Osteoblast (primary cell): ENCODE data around the gene VILL. TPM values are rescaled to one million over a fixed set of nuclear protein-coding genes. Genes with fewer than 3 reads are reported as not detected.
A peak's percentile ranks its signal among the peaks of the same experiment; 100 is the strongest.

Experiments
- DNase-seq: peaks from one replicate; pipeline ENCODE4 v3.0.0; 2011; ENCODE audit warnings: low spot score, mixed read lengths; ENCODE audit not compliant: insufficient read length; ENCODE audit errors: missing footprints
- H2AFZ ChIP-seq: 2 replicates; pipeline ENCODE4 v1.6.0; 2011; ENCODE audit warnings: mild to moderate bottlenecking, low read length
- H3K27ac ChIP-seq: 2 replicates; pipeline ENCODE4 v1.5.1; 2011; ENCODE audit warnings: mild to moderate bottlenecking, low read depth, low read length, moderate library complexity
- H3K27me3 ChIP-seq: 2 replicates; pipeline ENCODE4 v1.6.0; 2012; ENCODE audit warnings: mild to moderate bottlenecking, control low read depth, inconsistent platforms, low read length, moderate library complexity; ENCODE audit not compliant: insufficient read depth
- H3K36me3 ChIP-seq: 2 replicates; pipeline ENCODE4 v1.5.1; 2011; ENCODE audit warnings: mild to moderate bottlenecking, low read length, control low read depth, moderate library complexity; ENCODE audit not compliant: insufficient read depth
- H3K4me1 ChIP-seq: 2 replicates; pipeline ENCODE4 v1.5.1; 2011; ENCODE audit warnings: mild to moderate bottlenecking, low read length, control low read depth, moderate library complexity; ENCODE audit not compliant: insufficient read depth
- H3K4me2 ChIP-seq: 2 replicates; pipeline ENCODE4 v1.6.0; 2011; ENCODE audit warnings: mild to moderate bottlenecking, low read length; ENCODE audit not compliant: insufficient read depth
- H3K4me3 ChIP-seq: fragments of 200-600 bp; sonication (generic); 3 replicates; pipeline ENCODE4 v1.5.1; 2012; ENCODE audit warnings: mild to moderate bottlenecking, low read length, inconsistent platforms; ENCODE audit not compliant: insufficient read depth
- H3K79me2 ChIP-seq: 2 replicates; pipeline ENCODE4 v1.6.0; 2012; ENCODE audit warnings: mild to moderate bottlenecking, low read length, control low read depth, inconsistent platforms; ENCODE audit not compliant: insufficient read depth
- H3K9me3 ChIP-seq: 2 replicates; pipeline ENCODE4 v1.5.1; 2011; ENCODE audit warnings: low read depth, low read length, control low read depth
- H4K20me1 ChIP-seq: 2 replicates; pipeline ENCODE4 v1.6.0; 2012; ENCODE audit warnings: mild to moderate bottlenecking, low read length, control low read depth; ENCODE audit not compliant: insufficient read depth
- CTCF ChIP-seq: IDR thresholded peaks from 2 replicates; pipeline ENCODE4 v1.5.1; 2011; ENCODE audit warnings: mild to moderate bottlenecking, low read depth, low read length, moderate library complexity; ENCODE audit errors: extremely low read depth
- total RNA-seq: library from RNA; depleted of rRNA; stranded (reverse); fragments of >200 nt; gene quantifications from 2 replicates; pipeline ENCODE4 v1.2.3, GENCODE V29; 2012

VILL gene
- total RNA-seq, 1 donor: 7.6 TPM

- no peaks in the 10 kb centered on the region for H3K79me2 ChIP-seq
- peaks cover 13% of the 10 kb centered on the region for H3K36me3 ChIP-seq
- H3K27me3 ChIP-seq: no peaks in the 10 kb centered on the region
- H2AFZ ChIP-seq: no peak overlapping the region
- no peak for TF ChIP-seq CTCF
- peak; percentile 75 for DNase-seq
- H3K4me2 ChIP-seq: no peak overlapping the region
- H4K20me1 ChIP-seq: peaks cover 6% of the 10 kb centered on the region
- H3K4me3 ChIP-seq: no peak overlapping the region
- no peak overlapping the region for H3K27ac ChIP-seq
- H3K9me3 ChIP-seq: no peaks in the 10 kb centered on the region
- H3K4me1 ChIP-seq: no peaks in the 10 kb centered on the region
Measured at GRCh38 chr3:38006445-38006995, 15.9 kb downstream of the VILL start.

- no peaks in the 10 kb centered on the region for H3K9me3 ChIP-seq
- H3K79me2 ChIP-seq: no peaks in the 10 kb centered on the region
- no peaks in the 10 kb centered on the region for H3K4me1 ChIP-seq
- H3K4me2 ChIP-seq: no peak overlapping the region
- no peak for TF ChIP-seq CTCF
- no peak overlapping the region for H3K4me3 ChIP-seq
- H3K27ac ChIP-seq: no peak overlapping the region
- H4K20me1 ChIP-seq: peaks cover 6% of the 10 kb centered on the region
- peak; percentile 54 for DNase-seq
- peaks cover 13% of the 10 kb centered on the region for H3K36me3 ChIP-seq
- H2AFZ ChIP-seq: no peak overlapping the region
- no peaks in the 10 kb centered on the region for H3K27me3 ChIP-seq
Measured at GRCh38 chr3:38007754-38008090, 17.1 kb downstream of the VILL start.

- peaks cover 6% of the 10 kb centered on the region for H4K20me1 ChIP-seq
- H2AFZ ChIP-seq: no peak overlapping the region
- H3K4me1 ChIP-seq: no peaks in the 10 kb centered on the region
- H3K4me3 ChIP-seq: no peak overlapping the region
- H3K36me3 ChIP-seq: peaks cover 13% of the 10 kb centered on the region
- H3K9me3 ChIP-seq: no peaks in the 10 kb centered on the region
- H3K4me2 ChIP-seq: no peak overlapping the region
- no peak overlapping the region for H3K27ac ChIP-seq
- H3K27me3 ChIP-seq: no peaks in the 10 kb centered on the region
- H3K79me2 ChIP-seq: no peaks in the 10 kb centered on the region
- TF ChIP-seq CTCF: no peak
- DNase-seq: peak; percentile 67
Measured at GRCh38 chr3:38008191-38008701, 17.7 kb downstream of the VILL start.

- Histone ChIP-seq H3K4me3 (no peak overlapping the region), H3K4me2 (no peak overlapping the region), H3K27ac (no peak overlapping the region), H3K9me3 (no peaks in the 10 kb centered on the region), H3K27me3 (no peaks in the 10 kb centered on the region), H3K4me1 (no peaks in the 10 kb centered on the region), H2AFZ (no peak overlapping the region), H4K20me1 (peaks cover 6% of the 10 kb centered on the region), H3K36me3 (peaks cover 21% of the 10 kb centered on the region), H3K79me2 (no peaks in the 10 kb centered on the region)
- TF ChIP-seq CTCF: no peak
- DNase-seq: peak; percentile 65
Measured at GRCh38 chr3:38008971-38009580, 18.5 kb downstream of the VILL start.
